HG02973 (cell line): Measurements from ENCODE around the gene OGDHL.
"Not testable (repeated sequence)": the region's sequence is repeated elsewhere in the genome, so short reads cannot be mapped to it uniquely, and the experiment has no call there.

Experiments used
- ATAC-seq: cut with Tn5 transposase; IDR thresholded peaks from one replicate; pipeline ENCODE4 v1.9.1; 2021; ENCODE audit warnings: moderate library complexity; ENCODE audit not compliant: unreplicated experiment

OGDHL gene

GRCh38 chr10:49761789-49762565 is at the start of gene OGDHL:
OGDHL (minus strand) TSS chr10:49762323; CDS start chr10:49758592, 3,731 bp downstream.
- ATAC-seq = peak; percentile 81

- no peak for ATAC-seq
Observed at GRCh38 chr10:49803988-49804387, 41.9 kb upstream of the OGDHL start.

GRCh38 chr10:49798275-49798674 is 36.2 kb upstream of the OGDHL start:
- no peak for ATAC-seq

GRCh38 chr10:49791100-49791499 is 29.0 kb upstream of the OGDHL start:
- no peak for ATAC-seq

GRCh38 chr10:49784681-49785080 is 22.6 kb upstream of the OGDHL start:
- no peak for ATAC-seq

- ATAC-seq = no peak
Observed at GRCh38 chr10:49783645-49784044, 21.5 kb upstream of the OGDHL start.

GRCh38 chr10:49781247-49781646 is 19.1 kb upstream of the OGDHL start:
- no peak for ATAC-seq

GRCh38 chr10:49778197-49778596 is 16.1 kb upstream of the OGDHL start:
- ATAC-seq = no peak

GRCh38 chr10:49776851-49777250 is 14.7 kb upstream of the OGDHL start:
- no peak for ATAC-seq

- ATAC-seq = no peak
Observed at GRCh38 chr10:49775014-49775413, 12.9 kb upstream of the OGDHL start.

- ATAC-seq = not testable (repeated sequence)
Observed at GRCh38 chr10:49772944-49773343, 10.8 kb upstream of the OGDHL start.

GRCh38 chr10:49771046-49771445 is 8.9 kb upstream of the OGDHL start:
- ATAC-seq = not testable (repeated sequence)

- ATAC-seq = no peak
Observed at GRCh38 chr10:49769692-49770091, 7.6 kb upstream of the OGDHL start.

- no peak for ATAC-seq
Observed at GRCh38 chr10:49768731-49769130, 6.6 kb upstream of the OGDHL start.

GRCh38 chr10:49768329-49768728 is 6.2 kb upstream of the OGDHL start:
- ATAC-seq = no peak

- ATAC-seq = no peak
Observed at GRCh38 chr10:49767752-49768151, 5.6 kb upstream of the OGDHL start.

- no peak for ATAC-seq
Observed at GRCh38 chr10:49766484-49766883, 4.4 kb upstream of the OGDHL start.

GRCh38 chr10:49762566-49762877 is 399 bp upstream of the OGDHL start:
- ATAC-seq = no peak

- ATAC-seq = no peak
Observed at GRCh38 chr10:49761201-49761788, 828 bp downstream of the OGDHL start.

- no peak for ATAC-seq
Observed at GRCh38 chr10:49760789-49761188, 1.3 kb downstream of the OGDHL start.

- ATAC-seq = no peak
Observed at GRCh38 chr10:49759787-49760551, 2.2 kb downstream of the OGDHL start.
